Heart left ventricle (tissue), 16 donors: ENCODE data around the gene RPTOR. TPM values are rescaled to one million over a fixed set of nuclear protein-coding genes. Genes with fewer than 3 reads are reported as not detected.

Experiments
- ATAC-seq, 4 donors: fragments of 200-7000 bp; cut with Tn5 transposase; one replicate each; pipeline ENCODE4 v1.9.1; 2020 to 2022; ENCODE audit warnings: moderate library complexity in 4 of 4, mild to moderate bottlenecking in 3 of 4, moderate number of reproducible peaks in 1 of 4
- DNase-seq, 5 donors: peaks; one replicate each; pipeline ENCODE4 v3.0.0-alpha.2; 2020
- H3K27ac ChIP-seq, 12 donors: fragments of 200-600 bp; sonication (generic) in 4 of 12; one replicate each; pipeline versions ENCODE4 v1.5.0 to v1.8.0; 2016 to 2022; ENCODE audit warnings: mild to moderate bottlenecking in 2 of 12
- H3K27me3 ChIP-seq, 9 donors: fragments of 200-600 bp; sonication (generic) in 2 of 9; one replicate each; pipeline versions ENCODE4 v1.5.1 to v1.8.0; 2016 to 2022; ENCODE audit warnings: mild to moderate bottlenecking in 3 of 9
- H3K36me3 ChIP-seq, 9 donors: fragments of 200-600 bp; sonication (generic) in 2 of 9; one replicate each; pipeline versions ENCODE4 v1.5.0 to v1.8.0; 2018 to 2022; ENCODE audit warnings: mild to moderate bottlenecking in 2 of 9
- H3K4me1 ChIP-seq, 12 donors: fragments of 200-600 bp; sonication (generic) in 4 of 12; one replicate each; pipeline versions ENCODE4 v1.5.0 to v1.8.0; 2016 to 2022; ENCODE audit warnings: mild to moderate bottlenecking in 3 of 12
- H3K4me3 ChIP-seq, 12 donors: fragments of 200-600 bp; sonication (generic) in 4 of 12; one replicate each; pipeline versions ENCODE4 v1.5.0 to v1.8.0; 2017 to 2022; ENCODE audit warnings: mild to moderate bottlenecking in 9 of 12, moderate library complexity in 4 of 12
- H3K9me3 ChIP-seq, 12 donors: fragments of 200-600 bp; sonication (generic) in 4 of 12; one replicate each; pipeline versions ENCODE4 v1.5.0 to v1.8.0; 2016 to 2022; ENCODE audit warnings: mild to moderate bottlenecking in 1 of 12
- CTCF ChIP-seq, 12 donors: fragments of 200-600 bp; sonication (generic) in 4 of 12; IDR thresholded peaks; one replicate each; pipeline versions ENCODE4 v1.5.0 to v1.8.0; 2018 to 2022; ENCODE audit warnings: antibody characterized with exemption in 12 of 12, mild to moderate bottlenecking in 5 of 12
- POLR2A ChIP-seq, 2 donors: fragments of 450-650 bp; IDR thresholded peaks; one replicate each; pipeline ENCODE4 v1.6.1; 2017; ENCODE audit warnings: antibody characterized with exemption in 2 of 2, mild to moderate bottlenecking in 2 of 2, moderate library complexity in 2 of 2
- WGBS, 4 donors: extraction: QIAGEN DNeasy Blood & Tissue Kit in 2 of 4; methylation state at CpG; one replicate each; pipeline versions ENCODE4 v1.1.5 to v1.1.7; 2013 to 2018; 5-methylcytosine and 5-hydroxymethylcytosine counted together
- intact Hi-C, 10 donors: fragments of 100-400 bp; cut with DNase I; formaldehyde crosslinking; loops; one replicate each; pipeline versions ENCODE4 v1.11.1 to v1.14.2; 2022
- polyA plus RNA-seq, 2 donors: library from polyadenylated mRNA; stranded (reverse); fragments of 200-250 nt; gene quantifications; one replicate each; pipeline ENCODE4 v1.2.3, GENCODE V29; 2013
- total RNA-seq, 9 donors: library from RNA; depleted of rRNA in 2 of 9; stranded (reverse); fragments of >200 nt in 2 of 9; fragmentation: NEBNext Ultra II Directional in 3 of 9; extraction: Animal tissue kit (Norgen Biotek cat#: 25700) in 3 of 9; gene quantifications; one replicate each; pipeline versions ENCODE4 v1.1.0 to v1.2.4, GENCODE V29; 2016 to 2023
- donor health status: ischemic (EF 13 %, LVEDD 7.1; RV severe dilation, severe dysfunction).
- donor health status: healthy with polysubstance abuse.
- donor health status: DM: no; HTN: yes; CAD: no.
- donor health status: DM: no; HTN: no; CAD: no.
- donor health status: ischemic (EF 25% LVEDD 6.9; RV normal size, moderate dysfunction).
- donor health status: ischemic (EF 25% LVEDD 5.7; RV mildly dilated, moderate dysfunction).
- donor health status: healthy.
- donor health status: DM: yes; HTN: yes; CAD: no.
- donor health status: ischemic (EF 35%, LVEDD 5.7; RV mildly dilated, moderate dysfunction).
- donor health status: nonischemic (EF 11% LVEDD 7.7; RV severe dilation, severe dysfunction).
- donor health status: DM: yes; HTN: yes; CAD: no.
- donor health status: PGD.
- donor health status: ischemic (EF 29% LVEDD 5.4; RV normal size, mild dysfunction).
- donor health status: nonischemic (EF 23%, LVEDD 6.1; RV moderate dilation, normal function).

RPTOR gene
- total and polyA plus RNA-seq, 11 donors, result 14.7 to 31.7 (median 26.0) TPM

GRCh38 chr17:80950466-80951120, 406.0 kb downstream of the RPTOR start:
- H3K27me3 ChIP-seq, result no peaks in the 10 kb centered on the region
- peaks cover 0 to 49% (median 35%) of the 10 kb centered on the region in 9 donors for H3K36me3 ChIP-seq
- WGBS, 4 donors, result 84 to 94% (median 92%) methylated on average over 17 of the region's 17 CpGs
- intact Hi-C loops, result no loop called here
- ATAC-seq (no peak), DNase-seq (peak in 1 of 5 donors; percentile 13)
- H3K9me3 ChIP-seq, result peaks cover 0 to 4% (median 0%) of the 10 kb centered on the region in 12 donors
- H3K4me1 ChIP-seq, result peaks cover 0 to 9% (median 0%) of the 10 kb centered on the region in 12 donors
- no peak overlapping the region for H3K4me3 ChIP-seq
- no peak overlapping the region for H3K27ac ChIP-seq
- TF ChIP-seq CTCF (IDR thresholded peaks at IDR 0.05) (no peak), POLR2A (IDR thresholded peaks at IDR 0.05) (no peak)

GRCh38 chr17:80951121-80952090, 406.8 kb downstream of the RPTOR start:
- TF ChIP-seq POLR2A (IDR thresholded peaks at IDR 0.05) (no peak), CTCF (IDR thresholded peaks at IDR 0.05) (no peak)
- WGBS, 4 donors, result 93 to 97% (median 95%) methylated on average over 29 to 38 of the region's 38 CpGs
- Histone ChIP-seq H3K4me3 (no peak overlapping the region), H3K9me3 (peaks cover 0 to 4% (median 0%) of the 10 kb centered on the region in 12 donors), H3K36me3 (peaks cover 0 to 41% (median 28%) of the 10 kb centered on the region in 9 donors), H3K27ac (no peak overlapping the region), H3K27me3 (no peaks in the 10 kb centered on the region), H3K4me1 (peaks cover 0 to 9% (median 0%) of the 10 kb centered on the region in 12 donors)
- ATAC-seq (no peak), DNase-seq (peak in 3 of 5 donors; percentile 22 to 63 (median 25))
- intact Hi-C loops, result no loop called here

GRCh38 chr17:80952291-80952690, 407.7 kb downstream of the RPTOR start:
- 92 to 94% (median 93%) methylated on average over 16 of the region's 16 CpGs for WGBS, 4 donors
- H3K9me3 ChIP-seq, result peaks cover 0 to 4% (median 0%) of the 10 kb centered on the region in 12 donors
- H3K36me3 ChIP-seq, result peaks cover 0 to 32% (median 20%) of the 10 kb centered on the region in 9 donors
- intact Hi-C loops, result no loop called here
- no peak for ATAC-seq
- H3K4me1 ChIP-seq, result peaks cover 0 to 9% (median 0%) of the 10 kb centered on the region in 12 donors
- H3K27me3 ChIP-seq, result no peaks in the 10 kb centered on the region
- TF ChIP-seq POLR2A (IDR thresholded peaks at IDR 0.05) (no peak), CTCF (IDR thresholded peaks at IDR 0.05) (no peak)
- H3K27ac ChIP-seq, result no peak overlapping the region
- H3K4me3 ChIP-seq, result no peak overlapping the region
- peak in 3 of 5 donors; percentile 7 to 31 (median 18) for DNase-seq
